Hepatocyte (in vitro differentiated cells): ENCODE data around the gene STOML3. TPM values are rescaled to one million over a fixed set of nuclear protein-coding genes. Genes with fewer than 3 reads are reported as not detected.
"Not testable (repeated sequence)": the region's sequence is repeated elsewhere in the genome, so short reads cannot be mapped to it uniquely, and the experiment has no call there.

Experiments used
- DNase-seq: peaks from one replicate; pipeline ENCODE4 v3.0.0-alpha.2; 2016; ENCODE audit warnings: low spot score
- H2AFZ ChIP-seq: fragments of 200-600 bp; sonication (generic); 2 replicates; pipeline ENCODE4 v1.6.0; 2016; ENCODE audit warnings: antibody characterized with exemption, mild to moderate bottlenecking
- H3K27ac ChIP-seq: fragments of 200-600 bp; sonication (generic); 2 replicates; pipeline ENCODE4 v1.5.1; 2016; ENCODE audit warnings: mild to moderate bottlenecking
- H3K27me3 ChIP-seq: fragments of 200-600 bp; sonication (generic); 2 replicates; pipeline ENCODE4 v1.6.1; 2016
- H3K36me3 ChIP-seq: fragments of 200-600 bp; sonication (generic); replicated peaks from 2 replicates; pipeline ENCODE4 v1.5.1; 2016; ENCODE audit warnings: low read depth; ENCODE audit not compliant: insufficient read depth
- H3K4me1 ChIP-seq: fragments of 200-600 bp; sonication (generic); 2 replicates; pipeline ENCODE4 v1.5.1; 2016; ENCODE audit warnings: mild to moderate bottlenecking, moderate library complexity; ENCODE audit not compliant: insufficient read depth
- H3K4me2 ChIP-seq: fragments of 200-600 bp; sonication (generic); 2 replicates; pipeline ENCODE4 v1.6.0; 2016
- H3K4me3 ChIP-seq: fragments of 200-600 bp; sonication (generic); 2 replicates; pipeline ENCODE4 v1.5.1; 2016; ENCODE audit warnings: mild to moderate bottlenecking
- H3K79me2 ChIP-seq: fragments of 200-600 bp; sonication (generic); 2 replicates; pipeline ENCODE4 v1.6.0; 2017; ENCODE audit warnings: mild to moderate bottlenecking
- H3K9me2 ChIP-seq: fragments of 200-600 bp; sonication (generic); replicated peaks from 2 replicates; pipeline ENCODE4 v1.6.0; 2017; ENCODE audit warnings: mild to moderate bottlenecking; ENCODE audit not compliant: insufficient read depth
- H3K9me3 ChIP-seq: fragments of 200-600 bp; sonication (generic); 2 replicates; pipeline ENCODE4 v1.5.1; 2016; ENCODE audit warnings: low read depth, mild to moderate bottlenecking
- H4K20me1 ChIP-seq: fragments of 200-600 bp; sonication (generic); 2 replicates; pipeline ENCODE4 v1.6.0; 2016; ENCODE audit warnings: mild to moderate bottlenecking; ENCODE audit not compliant: insufficient read depth, poor library complexity, severe bottlenecking
- CTCF ChIP-seq: fragments of 200-600 bp; sonication (generic); IDR thresholded peaks from 2 replicates; pipeline ENCODE4 v1.5.1; 2016; ENCODE audit warnings: antibody characterized with exemption, mild to moderate bottlenecking; ENCODE audit not compliant: poor library complexity
- EZH2 ChIP-seq: fragments of 200-600 bp; sonication (generic); IDR thresholded peaks from 2 replicates; pipeline ENCODE4 v1.6.1; 2016; ENCODE audit warnings: antibody characterized with exemption, mild to moderate bottlenecking, borderline replicate concordance
- EZH2phosphoT487 ChIP-seq: fragments of 200-600 bp; sonication (generic); IDR thresholded peaks from one replicate; pipeline ENCODE4 v1.6.1; 2018; ENCODE audit warnings: antibody characterized with exemption, mild to moderate bottlenecking, low read depth, moderate library complexity; ENCODE audit not compliant: unreplicated experiment, severe bottlenecking
- WGBS: methylation state at CpG from one replicate; pipeline ENCODE4 v1.1.6; 2016; ENCODE audit warnings: low lambda C conversion rate; ENCODE audit errors: missing lambda C conversion rate; 5-methylcytosine and 5-hydroxymethylcytosine counted together
- polyA plus RNA-seq: library from polyadenylated mRNA; unstranded; fragments of >200 nt; fragmentation: Nextera tagmentation; extraction: Ambion mirVana; gene quantifications from 2 replicates; pipeline ENCODE4 v1.2.1, GENCODE V29; 2016
- total RNA-seq: library from RNA; depleted of rRNA; stranded (reverse); fragments of >200 nt; gene quantifications from 2 replicates; pipeline ENCODE4 v1.2.3, GENCODE V29; 2014

STOML3 gene
- total and polyA plus RNA-seq, 2 experiments from 2014 or later, result not detected

- H3K79me2 ChIP-seq, result no peaks in the 10 kb centered on the region
- no peaks in the 10 kb centered on the region for H3K9me3 ChIP-seq
- peaks cover 3% of the 10 kb centered on the region for H3K4me1 ChIP-seq
- 86% methylated on average over 7 of the region's 7 CpGs for WGBS
- H4K20me1 ChIP-seq, result no peaks in the 10 kb centered on the region
- H3K9me2 ChIP-seq, result no peaks in the 10 kb centered on the region
- TF ChIP-seq EZH2 (no peak), CTCF (no peak), EZH2phosphoT487 (no peak)
- no peaks in the 10 kb centered on the region for H3K27me3 ChIP-seq
- H2AFZ ChIP-seq, result no peak overlapping the region
- H3K36me3 ChIP-seq, result no peaks in the 10 kb centered on the region
- DNase-seq, result no peak
- no peak overlapping the region for H3K27ac ChIP-seq
- no peak overlapping the region for H3K4me3 ChIP-seq
- no peak overlapping the region for H3K4me2 ChIP-seq
Measured at GRCh38 chr13:39012608-39013007, 22.0 kb upstream of the STOML3 start.

DNA sequence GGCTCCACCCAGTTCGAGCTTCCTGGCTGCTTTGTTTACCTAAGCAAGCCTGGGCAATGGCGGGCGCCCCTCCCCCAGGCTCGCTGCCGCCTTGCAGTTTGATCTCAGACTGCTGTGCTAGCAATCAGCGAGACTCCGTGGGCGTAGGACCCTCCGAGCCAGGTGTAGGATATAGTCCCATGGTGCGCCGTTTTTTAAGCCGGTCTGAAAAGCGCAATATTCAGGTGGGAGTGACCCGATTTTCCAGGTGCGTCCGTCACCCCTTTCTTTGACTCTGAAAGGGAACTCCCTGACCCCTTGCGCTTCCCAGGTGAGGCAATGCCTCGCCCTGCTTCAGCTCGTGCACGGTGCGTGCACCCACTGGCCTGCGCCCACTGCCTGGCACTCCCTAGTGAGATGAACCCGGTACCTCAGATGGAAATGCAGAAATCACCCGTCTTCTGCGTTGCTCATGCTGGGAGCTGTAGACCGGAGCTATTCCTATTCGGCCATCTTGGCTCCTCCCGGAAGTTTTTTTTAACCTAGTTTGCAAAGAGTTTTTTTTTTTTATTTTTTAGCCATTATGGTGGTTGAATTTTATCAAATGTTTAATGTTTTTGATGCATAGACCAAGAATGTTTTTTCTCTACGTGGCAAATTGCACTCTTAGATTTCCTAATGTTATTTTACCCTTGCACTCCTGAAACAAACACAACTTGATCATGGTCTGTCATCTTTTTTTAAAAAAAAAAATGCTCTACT lies 15.9 kb upstream of the STOML3 start:
- not testable (repeated sequence) for H3K4me1 ChIP-seq, H3K27ac ChIP-seq, H3K27me3 ChIP-seq, H3K4me3 ChIP-seq, H2AFZ ChIP-seq, H3K9me3 ChIP-seq, DNase-seq, H4K20me1 ChIP-seq, H3K79me2 ChIP-seq, H3K4me2 ChIP-seq, H3K9me2 ChIP-seq, H3K36me3 ChIP-seq
- WGBS, result 71% methylated on average over 29 of the region's 29 CpGs

DNA sequence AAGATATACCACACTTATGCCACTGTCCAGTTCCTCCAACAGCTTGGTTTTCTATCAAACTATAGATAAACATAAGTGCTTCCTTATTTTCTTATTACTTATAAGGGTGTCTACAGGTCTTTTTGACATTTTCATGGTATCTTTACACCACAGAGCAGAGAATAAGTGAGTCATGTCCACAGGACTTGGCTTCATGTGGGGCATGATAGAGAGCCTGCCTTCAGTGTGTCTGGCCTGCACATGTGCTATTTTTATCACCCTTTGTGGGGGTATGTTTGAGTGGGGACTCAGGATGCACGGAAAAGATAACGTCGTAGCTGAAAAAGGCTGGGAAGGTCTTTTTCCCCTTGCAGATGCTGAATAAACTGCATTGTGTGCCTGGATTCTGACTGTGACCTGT lies 8.1 kb upstream of the STOML3 start:
- no peaks in the 10 kb centered on the region for H3K36me3 ChIP-seq
- no peak overlapping the region for H2AFZ ChIP-seq
- H3K4me2 ChIP-seq, result no peak overlapping the region
- H3K9me2 ChIP-seq, result no peaks in the 10 kb centered on the region
- no peaks in the 10 kb centered on the region for H3K27me3 ChIP-seq
- TF ChIP-seq EZH2 (no peak), CTCF (no peak), EZH2phosphoT487 (no peak)
- H3K9me3 ChIP-seq, result no peaks in the 10 kb centered on the region
- no peaks in the 10 kb centered on the region for H3K79me2 ChIP-seq
- WGBS, result 74% methylated on average over 3 of the region's 3 CpGs
- DNase-seq, result no peak
- H3K4me3 ChIP-seq, result no peak overlapping the region
- H3K4me1 ChIP-seq, result no peaks in the 10 kb centered on the region
- H4K20me1 ChIP-seq, result no peaks in the 10 kb centered on the region
- no peak overlapping the region for H3K27ac ChIP-seq

DNA sequence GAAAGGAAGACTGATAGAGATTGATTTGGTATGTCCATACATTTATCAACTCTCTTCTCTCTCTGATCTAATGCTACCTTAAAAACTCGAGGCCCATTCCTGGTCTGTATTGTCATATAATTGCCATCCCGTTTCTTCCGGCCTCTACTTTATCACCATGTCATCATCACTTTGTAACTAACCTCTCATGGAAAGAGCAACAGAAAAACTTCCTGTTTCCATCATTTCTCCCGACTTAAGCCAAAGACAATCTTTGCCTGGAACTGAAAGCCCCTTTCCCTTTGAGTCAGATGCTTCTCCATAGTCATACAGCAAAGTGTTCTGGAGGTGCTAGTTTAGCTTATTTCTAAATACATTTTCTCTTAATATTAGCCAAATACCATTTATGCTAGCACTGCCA lies 2.8 kb upstream of the STOML3 start:
- 76% methylated on average over 4 of the region's 4 CpGs for WGBS
- Histone ChIP-seq H3K4me2 (no peak overlapping the region), H3K4me3 (no peak overlapping the region), H3K9me3 (no peaks in the 10 kb centered on the region), H3K4me1 (no peaks in the 10 kb centered on the region), H3K9me2 (no peaks in the 10 kb centered on the region), H4K20me1 (no peaks in the 10 kb centered on the region), H2AFZ (no peak overlapping the region), H3K27ac (no peak overlapping the region), H3K27me3 (no peaks in the 10 kb centered on the region), H3K36me3 (no peaks in the 10 kb centered on the region), H3K79me2 (no peaks in the 10 kb centered on the region)
- TF ChIP-seq EZH2phosphoT487 (no peak), CTCF (no peak), EZH2 (no peak)
- no peak for DNase-seq
